GM21717 (cell line): ENCODE results near the gene ESPNL.

Experiments
- ATAC-seq: cut with Tn5 transposase; IDR thresholded peaks from one replicate; pipeline ENCODE4 v1.9.1; 2021; ENCODE audit warnings: mild to moderate bottlenecking, moderate library complexity; ENCODE audit not compliant: unreplicated experiment

The ESPNL gene

DNA sequence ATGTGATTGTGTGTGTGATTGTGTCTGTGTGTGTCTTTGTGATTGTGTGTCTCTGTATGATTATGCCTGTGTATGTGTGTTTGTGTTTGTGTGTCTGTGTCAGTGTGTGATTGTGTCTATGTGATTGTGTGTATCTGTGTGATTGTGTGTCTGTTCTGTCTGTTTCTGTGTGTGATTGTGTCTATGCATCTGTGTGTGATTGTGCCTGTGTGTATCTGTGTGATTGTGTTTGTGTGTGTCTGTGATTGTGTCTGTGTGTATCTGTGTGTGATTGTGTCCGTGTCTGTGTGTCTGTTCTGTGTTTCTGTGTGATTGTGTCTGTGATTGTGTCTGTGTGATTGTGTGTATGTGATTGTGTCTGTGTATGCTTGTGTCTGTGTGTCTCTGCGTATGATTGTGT is 26.2 kb downstream of the ESPNL start:
- no peak for ATAC-seq

DNA sequence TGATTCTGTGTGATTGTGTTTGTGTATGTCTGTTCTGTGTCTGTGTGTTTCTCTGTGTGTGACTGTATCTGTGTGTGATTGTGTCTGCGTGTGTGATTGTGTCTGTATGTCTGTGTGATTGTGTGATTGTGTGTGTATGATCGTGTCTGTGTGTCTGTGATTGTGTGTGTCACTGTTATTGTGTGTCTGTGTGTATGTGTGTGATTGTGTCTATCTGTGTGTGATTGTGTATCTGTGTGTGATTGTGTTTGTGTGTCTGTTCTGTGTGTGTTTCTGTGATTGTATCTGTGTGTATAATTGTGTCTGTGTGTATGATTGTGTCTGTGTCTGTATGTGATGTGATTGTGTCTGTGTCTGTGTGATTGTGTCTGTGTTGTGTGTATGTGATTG is 26.6 kb downstream of the ESPNL start:
- no peak for ATAC-seq

DNA sequence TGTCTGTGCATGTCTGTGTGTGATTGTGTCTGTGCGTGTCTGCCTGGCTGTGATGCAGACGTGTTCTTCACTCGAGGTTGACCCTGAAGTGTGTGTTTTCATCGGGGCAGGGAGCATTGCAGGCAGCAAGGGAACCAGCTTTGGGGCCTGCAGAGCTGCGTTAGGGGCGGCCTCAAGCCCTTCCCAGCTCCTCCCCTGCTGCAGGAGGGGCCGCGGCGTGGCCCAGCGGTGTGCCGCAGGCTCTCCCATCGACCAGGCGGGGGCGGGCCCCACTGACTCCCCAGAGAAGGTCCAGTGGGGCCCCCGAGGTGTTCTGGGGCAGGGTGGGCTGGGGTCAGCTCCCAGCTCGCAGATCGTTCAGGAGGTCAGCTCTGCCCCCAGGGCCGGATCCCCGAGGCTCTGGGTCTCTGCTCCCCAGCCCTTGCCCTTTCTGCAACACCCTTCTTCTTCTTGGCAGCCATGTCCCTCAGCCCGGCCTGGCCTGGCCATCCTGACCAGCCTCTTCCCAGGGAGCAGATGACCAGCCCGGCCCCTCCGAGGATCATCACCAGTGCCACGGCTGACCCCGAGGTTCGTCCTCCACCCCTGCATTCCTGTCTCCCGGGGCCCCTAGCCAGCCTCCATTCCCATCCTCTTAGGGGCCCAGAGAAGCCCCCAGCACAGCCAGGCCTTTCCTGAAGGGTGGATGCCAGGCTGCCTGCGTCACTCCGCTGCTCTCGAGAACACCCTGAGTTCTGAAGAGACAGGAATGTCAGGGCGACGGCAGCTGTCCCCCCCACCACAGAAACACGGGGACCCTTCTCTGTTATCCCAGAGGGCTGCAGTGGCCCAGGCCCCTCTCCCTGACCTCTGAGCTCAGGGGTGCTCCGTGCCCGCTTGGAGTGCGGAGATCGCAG is 27.3 kb downstream of the ESPNL start:
- ATAC-seq, result no peak

DNA sequence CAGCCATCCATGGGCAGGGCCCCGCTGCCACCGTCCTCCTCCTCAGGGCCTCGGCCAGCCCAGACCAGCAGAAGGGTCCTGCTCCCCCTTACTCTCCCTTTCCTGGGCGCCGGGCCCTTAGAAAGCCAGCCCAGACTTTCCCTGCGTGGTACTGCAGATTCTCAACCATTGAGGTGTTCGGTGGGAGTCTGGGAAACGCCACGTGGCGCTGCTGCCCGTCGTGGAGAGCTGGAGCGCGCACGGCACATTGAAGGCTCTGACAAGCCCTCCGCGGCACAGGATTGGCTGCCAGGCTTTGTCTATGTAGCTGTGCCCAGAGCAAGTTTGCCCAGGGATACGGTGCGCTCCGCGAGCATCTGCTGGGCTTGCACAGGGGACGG is 27.9 kb downstream of the ESPNL start:
- ATAC-seq, result no peak

DNA sequence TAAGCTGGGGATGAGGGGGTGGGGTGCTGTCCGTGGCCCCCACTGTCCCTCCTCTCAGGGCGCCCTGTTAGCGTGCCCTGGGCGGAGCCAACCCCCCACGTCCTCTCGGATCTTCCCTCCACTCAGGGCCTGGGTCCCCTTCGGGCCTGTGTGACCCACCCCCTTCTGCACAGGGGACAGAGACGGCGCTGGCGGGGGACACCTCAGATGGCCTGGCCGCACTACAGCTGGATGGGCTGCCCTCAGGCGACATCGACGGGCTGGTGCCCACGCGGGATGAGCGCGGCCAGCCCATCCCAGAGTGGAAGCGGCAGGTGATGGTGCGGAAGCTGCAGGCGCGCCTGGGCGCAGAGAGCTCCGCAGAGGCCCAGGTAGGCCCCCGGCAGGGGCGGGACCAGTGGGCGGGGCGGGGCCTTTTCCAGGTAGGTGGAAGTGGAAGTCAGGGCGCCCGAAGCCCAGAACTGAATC is 28.4 kb downstream of the ESPNL start:
- no peak for ATAC-seq

DNA sequence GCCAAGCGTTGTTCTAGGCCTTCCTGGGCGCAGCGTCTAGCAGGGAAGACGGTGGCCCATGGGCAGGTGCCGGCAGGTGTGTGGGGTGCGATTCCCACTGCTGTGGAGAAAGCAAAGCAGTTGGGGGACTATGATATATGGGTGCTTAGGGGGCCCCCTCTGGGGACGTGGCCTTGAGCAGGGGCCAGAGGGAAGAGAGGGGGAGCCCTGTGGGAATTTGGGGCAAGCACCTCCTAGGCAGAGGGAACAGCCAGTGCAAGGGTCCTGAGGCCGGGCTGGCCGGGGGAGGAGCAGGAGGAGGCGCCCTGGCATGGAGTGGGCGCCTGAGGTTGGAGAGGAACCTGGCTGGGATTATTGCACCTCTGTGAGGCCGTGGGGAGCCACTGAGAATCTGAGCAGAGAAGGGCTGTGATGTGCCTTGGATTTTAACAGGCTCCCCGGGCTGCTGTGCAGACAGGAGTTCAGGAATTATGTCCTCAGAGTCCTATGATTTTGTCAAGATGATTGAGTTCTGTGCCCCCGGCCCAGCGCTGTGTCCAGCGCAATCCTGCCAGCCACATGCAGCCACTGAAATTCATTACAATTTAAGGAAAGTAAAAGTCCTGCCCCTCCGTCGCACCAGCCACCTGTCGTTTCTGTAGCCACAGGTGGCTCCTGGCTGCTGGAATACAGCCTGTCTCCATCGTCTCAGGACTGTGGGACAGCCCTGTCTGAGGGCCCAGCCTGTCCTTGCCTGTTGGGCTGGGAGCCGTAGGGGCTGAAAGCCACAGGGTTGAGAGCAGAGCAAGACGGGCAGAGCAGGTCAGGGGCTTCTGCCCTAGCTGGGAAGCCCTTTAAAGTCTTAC is 29.2 kb downstream of the ESPNL start:
- no peak for ATAC-seq

DNA sequence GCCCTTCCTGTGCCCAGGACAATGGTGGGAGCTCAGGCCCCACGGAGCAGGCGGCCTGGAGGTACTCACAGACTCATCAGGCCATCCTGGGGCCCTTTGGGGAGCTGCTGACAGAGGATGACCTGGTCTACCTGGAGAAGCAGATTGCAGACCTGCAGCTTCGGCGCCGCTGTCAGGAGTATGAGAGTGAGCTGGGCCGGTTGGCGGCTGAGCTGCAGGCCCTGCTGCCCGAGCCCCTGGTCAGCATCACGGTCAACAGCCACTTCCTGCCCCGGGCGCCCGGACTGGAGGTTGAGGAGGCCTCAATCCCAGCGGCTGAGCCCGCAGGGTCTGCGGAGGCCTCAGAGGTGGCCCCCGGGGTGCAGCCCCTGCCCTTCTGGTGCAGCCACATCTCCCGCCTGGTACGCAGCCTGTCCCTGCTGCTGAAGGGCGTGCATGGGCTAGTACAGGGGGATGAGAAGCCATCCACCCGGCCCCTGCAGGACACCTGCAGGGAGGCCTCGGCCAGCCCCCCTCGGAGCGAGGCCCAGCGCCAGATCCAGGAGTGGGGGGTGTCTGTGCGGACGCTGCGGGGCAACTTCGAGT is 30.1 kb downstream of the ESPNL start:
- no peak for ATAC-seq

DNA sequence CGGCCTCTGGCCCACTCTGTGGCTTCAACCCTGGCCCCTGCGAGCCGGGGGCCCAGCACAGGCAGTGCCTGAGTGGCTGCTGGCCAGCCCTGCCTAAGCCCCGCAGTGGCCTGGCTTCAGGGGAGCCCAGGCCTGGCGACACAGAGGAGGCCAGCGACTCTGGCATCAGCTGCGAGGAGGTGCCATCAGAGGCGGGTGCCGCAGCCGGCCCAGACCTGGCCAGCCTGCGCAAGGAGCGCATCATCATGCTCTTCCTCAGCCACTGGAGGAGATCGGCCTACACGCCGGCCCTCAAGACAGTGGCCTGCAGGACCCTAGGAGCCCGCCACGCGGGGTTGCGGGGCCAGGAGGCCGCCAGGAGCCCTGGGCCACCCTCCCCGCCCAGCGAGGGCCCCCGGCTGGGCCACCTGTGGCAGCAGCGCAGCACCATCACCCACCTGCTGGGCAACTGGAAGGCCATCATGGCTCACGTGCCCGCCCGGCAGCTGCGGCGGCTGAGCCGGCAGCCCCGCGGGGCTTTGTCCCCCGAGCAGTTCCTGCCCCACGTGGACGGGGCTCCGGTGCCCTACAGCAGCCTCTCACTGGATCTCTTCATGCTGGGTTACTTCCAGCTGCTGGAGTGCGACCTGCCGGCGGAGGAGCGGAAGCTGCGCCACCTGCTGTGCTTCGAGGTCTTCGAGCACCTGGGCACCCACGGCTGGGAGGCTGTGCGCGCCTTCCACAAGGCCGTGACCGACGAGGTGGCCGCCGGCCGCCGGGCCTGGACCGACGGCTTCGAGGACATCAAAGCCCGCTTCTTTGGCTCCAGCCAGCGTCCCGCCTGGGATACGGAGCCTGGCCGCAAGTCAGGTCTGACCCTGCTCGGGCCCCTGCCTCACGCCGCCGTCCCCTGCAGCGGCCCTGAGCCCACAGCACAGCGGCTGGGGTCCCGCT is 30.8 kb downstream of the ESPNL start:
- no peak for ATAC-seq

DNA sequence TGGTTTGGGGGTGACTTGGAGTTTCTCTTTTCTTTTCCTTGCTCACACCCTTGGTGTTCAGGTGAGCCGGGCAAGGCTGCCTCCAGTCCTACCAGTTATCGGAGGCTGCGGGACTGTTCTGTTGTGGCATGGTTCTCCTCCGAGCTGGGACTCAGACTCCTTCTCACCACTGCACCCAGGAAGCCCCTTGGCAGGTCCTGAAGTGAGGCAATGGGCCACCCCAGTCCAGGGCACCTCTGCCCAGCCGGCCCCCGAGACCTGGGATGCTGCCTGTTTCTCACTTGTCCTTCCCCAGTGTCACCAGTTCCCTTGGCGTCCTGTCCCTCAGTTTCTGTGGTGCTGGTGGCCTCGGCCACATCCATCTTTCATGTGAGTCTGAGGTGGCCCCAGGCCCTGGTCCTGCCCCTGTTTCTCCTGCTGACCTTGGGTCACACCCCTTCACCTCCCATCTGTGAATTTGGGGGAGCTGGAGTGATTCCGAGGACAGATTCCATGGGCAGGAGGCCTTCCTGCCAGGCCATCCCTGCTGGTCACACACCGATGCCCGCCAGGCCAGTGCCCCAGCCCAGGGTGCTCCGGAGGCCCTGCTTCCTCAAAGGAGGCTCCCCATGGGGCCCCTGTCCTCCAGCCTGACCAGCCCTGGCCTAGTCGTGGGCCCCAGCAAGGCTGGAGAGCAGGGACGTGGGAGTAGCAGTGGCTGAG is 31.8 kb downstream of the ESPNL start:
- ATAC-seq, result no peak

DNA sequence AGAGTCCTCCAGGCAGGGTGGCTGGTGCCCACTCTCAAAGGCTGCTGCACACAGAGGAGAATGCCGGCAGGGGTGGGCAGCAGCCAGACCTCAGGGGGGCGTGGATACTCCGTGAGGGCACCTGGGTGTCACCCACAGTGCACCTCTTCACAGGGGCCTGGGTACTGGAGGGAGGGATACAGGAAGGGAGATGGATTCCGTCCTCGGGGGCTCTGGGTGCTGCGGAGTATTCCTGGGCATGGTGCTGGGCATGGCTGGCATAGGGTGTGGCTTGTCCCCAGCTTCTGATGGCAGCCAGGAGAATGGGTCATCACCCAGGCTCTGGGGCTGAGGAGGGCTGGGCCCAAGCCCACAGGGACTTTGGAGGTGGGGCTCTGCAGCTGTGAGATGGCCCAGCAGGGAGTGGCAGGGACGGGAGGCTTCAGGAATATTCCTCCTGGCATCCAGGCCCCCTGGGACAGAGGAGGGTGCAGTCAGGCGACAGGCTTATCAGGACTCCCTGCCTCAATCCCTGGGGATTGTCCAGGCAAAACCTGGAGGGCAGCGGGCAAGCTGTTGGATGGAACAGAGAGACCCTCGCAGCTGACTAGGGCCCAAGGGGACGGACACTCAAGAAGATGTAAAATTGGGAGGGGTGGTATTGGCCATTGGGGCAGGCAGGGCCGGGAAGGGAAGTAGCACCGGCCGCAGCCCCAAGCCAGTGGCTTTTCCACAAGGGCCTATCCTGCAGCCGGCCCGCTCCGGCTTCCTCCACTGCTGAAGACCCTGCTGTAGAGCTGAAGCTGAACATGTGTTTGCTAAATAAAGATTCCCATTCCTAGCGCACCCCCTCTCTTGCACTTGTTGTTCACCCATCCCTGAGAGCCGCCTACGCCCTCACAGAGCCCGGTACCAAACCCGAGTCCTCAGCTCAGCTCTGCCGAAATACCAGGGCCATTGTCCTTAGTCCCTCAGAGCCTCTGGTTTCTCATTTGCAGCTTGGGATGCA is 32.6 kb downstream of the ESPNL start:
- no peak for ATAC-seq

DNA sequence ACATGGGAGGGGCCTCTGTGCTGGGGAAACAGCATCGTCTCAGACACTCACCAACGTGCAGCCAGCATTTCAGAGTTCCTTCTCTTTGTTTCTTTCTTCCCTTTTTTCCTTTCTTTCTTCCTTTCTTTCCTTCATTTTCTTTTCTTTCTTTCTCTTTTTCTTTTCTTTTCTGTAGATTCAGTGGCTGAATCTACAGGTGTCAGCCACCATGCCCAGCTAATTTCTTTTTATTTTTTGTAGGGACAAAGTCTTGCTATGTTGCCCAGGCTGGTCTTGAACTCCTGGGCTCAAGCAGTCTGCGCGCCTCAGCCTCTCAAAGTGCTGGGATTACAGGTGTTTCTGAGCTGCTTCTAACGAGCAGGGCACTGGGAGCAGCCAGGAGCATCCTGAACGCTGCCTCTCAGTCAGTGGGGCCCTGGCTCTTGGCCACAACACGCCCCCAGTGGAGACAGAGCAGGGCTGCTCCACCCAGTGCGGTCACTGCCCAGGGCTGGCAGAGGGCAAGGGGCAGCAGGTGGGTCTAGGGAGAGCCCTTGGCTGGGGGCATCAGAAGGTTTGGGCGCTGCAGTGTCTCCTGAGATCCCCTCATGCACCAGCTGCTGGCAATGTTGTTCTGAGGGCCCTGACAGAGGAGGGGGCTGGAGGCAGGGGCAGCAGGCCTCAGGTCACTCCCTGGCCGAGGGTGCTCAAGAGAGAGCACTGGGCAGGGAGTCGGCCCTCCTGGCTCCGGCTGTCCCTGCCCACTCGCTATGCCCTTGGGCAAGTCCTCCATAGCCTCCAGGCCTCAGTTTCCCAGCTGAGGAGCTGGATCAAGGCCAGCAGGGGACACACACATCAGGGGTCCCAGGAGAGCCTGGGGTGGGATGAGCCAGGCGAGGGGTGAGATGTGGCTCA is 33.6 kb downstream of the ESPNL start:
- ATAC-seq, result no peak

DNA sequence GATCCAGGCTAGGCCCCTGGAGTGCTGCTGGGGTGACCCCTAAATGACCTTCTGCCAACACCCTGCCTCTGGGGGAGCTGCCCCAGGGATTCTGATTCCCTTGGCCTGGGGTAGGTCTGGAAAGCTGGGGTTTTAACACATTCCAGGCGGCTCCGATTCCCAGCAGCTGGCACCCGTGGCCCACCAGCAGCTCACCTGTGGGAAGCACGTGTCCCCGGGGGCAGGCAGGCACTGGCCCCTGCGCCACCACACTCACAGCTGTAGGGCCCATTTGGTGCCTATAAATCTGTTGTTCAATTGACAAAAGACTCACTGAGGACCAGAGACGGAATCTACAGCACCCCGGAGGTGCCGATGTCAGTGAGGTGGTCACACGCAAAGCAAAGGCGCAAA is 34.2 kb downstream of the ESPNL start:
- ATAC-seq, result no peak

DNA sequence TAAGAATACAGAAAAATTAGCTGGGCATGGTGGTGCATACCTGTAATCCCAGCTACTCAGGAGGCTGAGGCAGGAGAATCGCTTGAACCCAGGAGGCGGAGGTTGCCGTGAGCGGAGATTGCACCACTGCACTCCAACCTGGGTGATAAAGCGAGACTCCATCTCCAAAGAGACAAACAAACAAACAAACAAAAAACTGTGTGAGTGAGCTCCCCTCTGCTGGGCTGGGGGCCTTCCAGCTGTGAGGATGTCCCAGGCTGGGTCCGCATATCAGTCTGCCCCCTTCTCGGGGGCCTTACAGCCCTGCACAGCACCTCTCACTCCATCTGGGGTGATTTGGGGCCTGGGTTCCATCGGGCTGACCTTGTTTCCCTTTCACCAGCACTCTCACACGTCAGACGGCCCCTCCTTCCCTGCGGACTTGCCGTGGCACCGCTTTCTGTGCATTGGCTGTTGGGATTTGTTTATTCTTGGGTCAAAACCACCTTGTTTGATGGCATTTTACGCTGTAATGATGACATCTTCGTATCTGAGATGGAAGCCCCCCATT is 35.5 kb downstream of the ESPNL start:
- no peak for ATAC-seq

DNA sequence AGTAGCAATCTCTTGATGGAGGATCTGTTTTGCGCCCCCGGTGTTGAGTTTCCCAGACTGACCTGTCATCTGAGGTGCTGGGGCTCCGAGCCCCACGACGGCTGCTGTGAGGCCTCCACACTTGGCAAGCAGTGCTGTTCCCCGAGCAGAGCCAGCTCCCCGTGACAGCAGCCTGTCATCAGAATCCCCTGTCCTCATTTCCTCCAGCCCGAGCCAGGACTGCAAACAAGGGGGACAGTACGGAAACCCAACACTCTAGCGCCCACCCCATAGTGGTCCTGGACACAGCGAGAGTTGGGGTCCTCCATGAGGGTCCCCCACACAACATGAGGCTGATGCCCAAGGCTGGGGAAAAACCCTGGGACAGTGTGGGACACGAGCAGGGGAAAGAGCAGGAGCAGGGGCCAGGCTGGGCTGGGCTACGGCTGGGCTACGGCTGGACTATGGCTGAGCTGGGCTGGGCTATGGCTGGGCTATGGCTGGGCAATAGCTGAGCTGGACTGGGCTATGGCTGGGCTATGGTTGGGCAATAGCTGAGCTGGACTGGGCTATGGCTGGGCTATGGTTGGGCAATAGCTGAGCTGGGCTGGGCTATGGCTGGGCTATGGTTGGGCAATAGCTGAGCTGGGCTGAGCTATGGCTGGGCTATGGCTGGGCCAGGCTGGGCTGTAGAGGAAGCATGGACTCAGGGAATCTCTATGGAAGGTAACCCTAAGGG is 36.8 kb downstream of the ESPNL start:
- ATAC-seq, result no peak

DNA sequence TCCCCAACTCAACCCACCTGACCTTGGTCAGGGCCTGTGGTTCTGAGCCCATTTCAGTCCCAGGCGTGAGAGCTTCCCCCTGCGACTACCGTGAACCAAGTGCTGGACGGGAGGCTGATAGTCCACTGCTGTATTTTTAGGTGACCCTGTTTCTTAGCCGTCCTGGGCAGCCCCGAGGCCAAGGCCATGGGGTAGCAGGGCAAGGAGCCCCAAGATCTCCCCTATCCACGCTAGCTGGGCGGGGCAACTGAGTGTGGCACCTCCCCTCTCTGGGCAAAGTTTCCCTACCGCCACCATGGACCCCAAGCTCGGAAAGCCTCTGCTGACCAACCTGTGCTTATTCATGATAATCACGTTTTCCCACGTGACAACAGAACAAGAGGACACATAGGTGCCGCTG is 37.7 kb downstream of the ESPNL start:
- no peak for ATAC-seq

DNA sequence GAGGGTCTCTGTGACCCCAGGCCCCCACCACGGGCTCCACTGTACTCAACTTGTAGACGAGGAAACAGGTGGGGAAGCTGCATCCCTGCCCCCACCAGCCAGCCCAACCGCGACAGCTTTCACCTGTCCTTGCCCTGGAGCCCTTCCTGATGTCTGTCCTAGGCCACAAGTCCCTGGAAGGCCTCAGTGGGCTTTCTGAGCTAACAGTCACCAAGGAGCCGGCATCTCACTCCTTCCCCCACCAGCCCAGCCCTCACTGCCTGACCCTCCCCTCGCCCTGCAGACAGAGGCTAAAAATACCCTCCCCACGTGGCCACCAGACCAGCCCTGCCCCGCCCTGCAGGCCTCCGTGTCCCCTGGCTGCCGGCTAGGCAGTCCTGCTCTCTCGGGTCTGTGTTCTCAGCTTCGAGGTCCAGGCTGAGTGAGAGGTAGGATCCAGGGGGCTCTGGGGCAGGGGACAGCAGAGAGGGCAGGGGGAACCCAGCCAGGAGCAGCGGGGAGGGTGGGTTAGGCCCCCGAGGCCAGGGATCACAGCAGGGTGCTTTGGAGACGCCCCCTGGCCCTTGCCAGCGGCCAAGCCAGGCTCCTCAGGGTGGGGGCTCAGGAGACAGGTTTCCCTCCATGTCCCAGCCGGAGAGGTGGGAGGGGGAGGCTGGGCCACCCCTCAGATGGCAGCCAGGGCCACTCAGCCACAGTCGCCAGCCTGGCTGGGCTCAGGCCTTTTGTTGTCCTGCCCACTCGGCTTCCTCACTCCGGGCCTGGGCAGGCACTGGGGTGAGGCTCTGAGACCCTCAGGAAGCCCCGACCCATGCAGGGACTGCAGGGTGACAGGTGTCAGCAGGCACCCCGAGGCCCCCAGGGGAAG is 38.4 kb downstream of the ESPNL start, which contains the start of gene KLHL30:
TSS of gene KLHL30 (plus strand) at position 338 of the 865 bp plus-strand sequence. CDS start 2,087 bp downstream, outside the sequence.
- no peak for ATAC-seq
